GM19043 (cell line): ENCODE data around the gene GMEB1.
A peak's percentile ranks its signal among the peaks of the same experiment; 100 is the strongest.
"Not testable (repeated sequence)": the region's sequence is repeated elsewhere in the genome, so short reads cannot be mapped to it uniquely, and the experiment has no call there.

Experiments used
- ATAC-seq: cut with Tn5 transposase; IDR thresholded peaks from one replicate; pipeline ENCODE4 v1.9.1; 2021; ENCODE audit warnings: low read depth; ENCODE audit not compliant: unreplicated experiment

Gene GMEB1

DNA sequence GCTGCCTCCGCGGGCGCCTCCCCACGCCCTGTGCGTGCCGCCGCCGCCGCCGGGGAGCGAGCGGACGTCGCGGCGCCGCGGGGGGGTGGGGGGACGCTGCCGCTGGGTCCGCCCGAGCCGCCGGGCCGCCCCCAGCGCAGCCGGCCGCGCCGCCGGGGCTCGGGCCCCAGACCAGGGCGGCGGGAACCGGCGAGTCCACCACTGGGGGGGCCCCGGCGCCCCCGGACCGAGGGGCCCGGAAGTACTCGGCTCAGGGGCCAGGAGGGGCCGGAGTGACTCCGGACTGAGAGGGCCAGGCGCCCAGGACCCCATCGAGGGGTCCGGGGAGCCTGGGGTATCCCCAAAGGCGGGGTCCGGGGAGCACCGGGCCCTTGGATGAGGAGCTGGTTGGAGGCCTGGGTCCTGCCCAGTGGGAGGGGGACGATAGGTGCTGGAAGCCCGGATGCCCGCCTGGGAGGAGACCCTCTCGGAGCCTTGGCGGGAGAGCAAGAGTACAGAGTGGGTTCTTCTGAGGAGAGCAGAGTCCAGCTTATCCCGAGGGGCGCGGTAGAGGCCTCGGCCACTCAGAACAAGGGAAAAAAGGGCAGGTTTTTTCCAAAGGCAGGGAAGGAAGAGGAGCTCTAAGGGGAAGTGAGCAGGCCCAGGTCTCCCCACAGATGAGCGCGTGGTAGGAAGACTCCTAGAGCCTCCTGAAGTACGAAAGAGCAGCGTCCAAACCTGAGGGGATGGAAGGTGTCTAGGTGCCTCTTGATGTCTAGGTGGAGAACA lies 556 bp downstream of the GMEB1 start:
- peak; percentile 29 for ATAC-seq

DNA sequence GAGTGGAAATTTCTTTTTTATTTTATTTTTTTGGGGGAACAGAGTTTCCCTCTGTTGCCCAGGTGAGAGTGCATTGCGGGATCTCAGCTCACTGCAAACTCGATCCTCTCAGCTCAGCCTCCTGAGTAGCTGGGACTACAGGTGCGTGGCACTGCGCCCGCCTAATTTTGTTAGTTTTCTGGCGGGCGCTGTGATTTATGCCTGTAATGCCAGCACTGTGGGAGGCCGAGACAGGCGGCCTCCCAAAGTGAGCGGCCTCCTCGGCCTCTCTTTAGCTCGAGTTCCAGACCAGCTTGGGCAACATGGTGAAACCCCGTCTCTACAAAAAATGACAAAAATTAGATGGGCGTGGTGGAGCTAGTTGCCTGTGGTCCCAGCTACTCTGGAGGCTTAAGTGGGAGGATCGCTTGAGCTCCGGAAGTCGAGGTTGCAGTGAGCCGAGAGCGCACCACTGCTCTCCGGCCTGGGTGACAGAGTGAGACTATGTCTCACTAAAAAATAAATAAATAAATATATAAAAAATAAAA lies 2.7 kb downstream of the GMEB1 start:
- no peak for ATAC-seq

DNA sequence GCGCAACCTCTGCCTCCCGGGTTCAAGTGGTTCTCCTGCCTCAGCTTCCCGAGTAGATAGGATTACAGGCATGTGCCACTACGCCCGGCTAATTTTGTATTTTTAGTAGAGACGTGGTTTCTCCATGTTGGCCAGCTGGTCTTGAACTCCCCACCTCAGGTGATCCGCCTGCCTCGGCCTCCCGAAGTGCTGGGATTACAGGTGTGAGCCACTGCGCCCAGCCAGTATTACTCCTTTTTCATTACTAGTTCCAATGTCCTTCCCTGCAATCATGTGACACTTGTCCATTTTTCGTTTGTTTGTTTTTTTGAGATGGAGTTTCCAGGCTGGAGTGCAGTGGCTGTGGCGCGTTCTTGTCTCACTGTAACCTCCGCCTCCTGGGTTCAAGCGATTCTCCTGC lies 4.4 kb downstream of the GMEB1 start:
- ATAC-seq, result not testable (repeated sequence)

DNA sequence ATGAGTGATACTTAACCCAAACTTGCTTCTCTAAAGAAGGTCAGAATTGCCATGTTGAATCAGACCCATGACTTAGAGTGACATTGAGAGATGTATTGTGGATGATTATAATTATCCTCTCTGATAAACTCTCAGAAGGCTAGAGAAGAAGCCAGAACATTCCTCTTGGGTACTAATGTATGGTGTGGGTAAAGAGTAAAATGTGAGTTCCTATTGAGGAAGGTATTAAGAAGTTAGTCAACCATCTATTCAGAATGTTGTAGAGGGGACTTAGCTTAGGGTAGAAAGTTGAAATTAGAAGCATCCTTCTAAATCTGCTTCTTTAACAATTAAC lies 7.3 kb downstream of the GMEB1 start:
- ATAC-seq, result no peak

DNA sequence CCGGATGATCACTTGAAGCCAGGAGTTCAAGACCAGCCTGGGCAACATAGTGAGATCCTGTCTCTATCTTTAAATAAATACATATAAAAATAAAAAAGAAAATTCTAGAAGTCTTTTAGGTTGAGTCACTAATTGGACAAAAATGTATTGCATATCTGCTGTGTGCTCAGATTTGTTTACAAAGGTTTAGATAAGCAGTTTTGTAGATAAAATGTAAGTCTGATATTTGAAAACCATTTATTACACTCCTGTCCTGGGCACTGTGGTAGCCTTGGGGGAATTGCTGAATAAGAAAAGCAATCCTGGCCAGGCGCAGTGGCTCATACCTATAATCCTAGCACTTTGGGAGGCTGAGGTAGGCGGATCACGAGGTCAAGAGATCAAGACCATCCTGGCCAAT lies 11.6 kb downstream of the GMEB1 start:
- no peak for ATAC-seq

DNA sequence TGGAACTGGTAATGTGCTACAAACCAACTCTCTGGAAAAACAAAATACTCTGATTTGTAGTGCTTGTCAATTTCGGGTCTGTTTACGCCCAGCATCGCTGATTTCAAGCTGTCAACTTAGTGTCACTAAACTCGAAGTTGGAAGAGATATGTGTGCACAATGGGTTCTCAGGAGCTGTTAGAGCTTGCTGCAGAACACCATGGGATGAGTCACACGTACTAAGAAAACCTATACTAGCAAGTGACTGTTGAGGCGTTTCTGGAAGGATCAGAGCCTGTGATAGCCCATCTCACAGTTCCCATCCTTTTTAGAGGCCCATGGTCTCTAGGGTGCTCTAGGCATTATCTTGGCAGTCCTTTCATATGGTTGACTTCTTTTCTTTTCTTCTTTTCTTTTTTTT lies 14.3 kb downstream of the GMEB1 start:
- ATAC-seq, result no peak

DNA sequence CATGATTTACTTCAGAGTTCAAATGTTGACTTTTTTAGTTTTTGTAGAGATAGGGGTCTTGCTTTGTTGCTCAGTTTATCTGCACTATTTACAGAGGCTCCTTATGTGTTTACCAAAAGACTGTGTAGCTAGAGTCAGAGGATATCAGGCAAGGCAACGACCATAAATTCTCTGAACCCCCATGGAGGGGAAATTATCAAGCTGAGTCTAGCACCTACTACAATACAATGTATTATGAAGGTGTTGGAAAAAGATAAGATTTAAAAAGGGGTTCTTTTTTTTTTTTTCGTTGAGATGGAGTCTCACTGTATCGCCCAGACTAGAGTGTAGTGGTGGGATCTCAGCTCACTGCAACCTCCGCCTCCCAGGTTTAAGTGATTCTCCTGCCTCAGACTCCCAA lies 16.4 kb downstream of the GMEB1 start:
- no peak for ATAC-seq

DNA sequence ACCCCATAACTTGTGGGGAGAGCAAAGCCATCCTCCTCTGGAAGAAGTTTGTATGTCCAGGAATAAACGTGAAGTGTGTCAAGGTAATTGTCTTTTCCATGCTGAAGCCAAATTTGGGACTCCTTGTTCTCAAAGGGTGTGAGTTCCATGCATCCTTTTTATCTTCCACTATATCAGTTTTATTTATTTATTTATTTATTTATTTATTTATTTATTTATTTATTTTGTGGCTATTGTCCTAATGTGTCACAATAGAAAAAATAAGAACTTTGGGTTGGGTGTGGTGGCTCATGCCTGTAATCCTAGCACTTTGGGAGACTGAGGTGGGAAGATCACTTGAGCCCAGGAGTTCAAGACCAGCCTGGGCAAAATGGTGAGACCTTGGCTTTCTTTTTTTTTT lies 23.0 kb downstream of the GMEB1 start:
- ATAC-seq, result not testable (repeated sequence)

DNA sequence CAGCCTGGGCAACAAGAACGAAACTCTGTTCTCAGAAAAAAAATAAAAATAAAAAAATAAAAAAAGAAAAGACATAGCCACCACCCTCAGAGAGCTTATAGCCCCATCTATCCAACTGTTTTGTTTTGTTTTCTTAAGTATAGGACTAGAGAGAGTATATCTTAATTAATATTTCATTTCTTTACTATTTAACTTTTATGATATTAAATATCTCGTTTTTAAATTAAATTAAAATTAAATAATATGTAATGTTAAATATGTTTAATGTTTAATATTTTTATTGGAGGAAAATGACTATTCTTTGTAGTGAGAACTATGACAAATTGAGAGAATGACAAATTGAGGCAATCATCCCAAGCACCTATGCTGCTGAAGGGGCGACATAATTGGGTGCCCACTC lies 35.0 kb downstream of the GMEB1 start:
- ATAC-seq, result no peak

DNA sequence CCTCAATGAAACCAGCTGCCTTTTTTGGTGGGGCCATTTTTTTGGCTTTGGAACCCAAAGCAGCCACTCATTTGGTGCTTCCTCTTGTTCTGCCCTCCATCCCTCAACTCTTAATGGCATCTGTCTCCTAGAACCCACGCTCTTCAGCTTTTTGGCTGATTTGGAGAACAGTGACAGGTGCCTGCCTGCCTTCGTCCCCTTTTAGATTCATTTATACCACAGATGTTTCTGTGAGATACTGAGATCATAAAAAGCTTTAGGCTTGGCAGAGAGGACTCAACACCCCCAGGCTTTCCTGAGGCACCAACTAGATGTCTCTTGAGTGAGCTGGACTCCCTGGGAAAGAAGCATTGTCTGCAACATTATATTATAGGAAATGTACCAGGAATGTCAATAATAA lies 47.8 kb downstream of the GMEB1 start:
- no peak for ATAC-seq

DNA sequence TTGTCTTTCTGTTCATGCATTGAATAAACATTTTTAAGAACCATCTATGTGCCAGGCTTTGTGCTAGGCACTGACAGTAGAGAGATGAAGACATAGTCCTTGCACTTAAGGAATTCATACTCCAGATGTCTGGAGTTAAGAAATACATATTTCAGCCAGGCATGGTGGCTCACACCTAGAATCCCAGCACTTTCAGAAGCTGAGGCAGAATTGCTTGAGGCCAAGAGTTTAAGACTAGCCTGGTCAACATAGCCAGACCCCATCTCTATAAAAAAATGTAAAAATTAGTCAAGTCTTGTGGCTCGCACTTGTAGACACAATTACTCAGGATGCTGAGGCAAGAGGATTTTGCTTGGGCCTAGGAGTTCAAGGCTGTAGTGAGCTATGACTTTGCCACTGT lies 49.6 kb downstream of the GMEB1 start:
- ATAC-seq, result no peak

DNA sequence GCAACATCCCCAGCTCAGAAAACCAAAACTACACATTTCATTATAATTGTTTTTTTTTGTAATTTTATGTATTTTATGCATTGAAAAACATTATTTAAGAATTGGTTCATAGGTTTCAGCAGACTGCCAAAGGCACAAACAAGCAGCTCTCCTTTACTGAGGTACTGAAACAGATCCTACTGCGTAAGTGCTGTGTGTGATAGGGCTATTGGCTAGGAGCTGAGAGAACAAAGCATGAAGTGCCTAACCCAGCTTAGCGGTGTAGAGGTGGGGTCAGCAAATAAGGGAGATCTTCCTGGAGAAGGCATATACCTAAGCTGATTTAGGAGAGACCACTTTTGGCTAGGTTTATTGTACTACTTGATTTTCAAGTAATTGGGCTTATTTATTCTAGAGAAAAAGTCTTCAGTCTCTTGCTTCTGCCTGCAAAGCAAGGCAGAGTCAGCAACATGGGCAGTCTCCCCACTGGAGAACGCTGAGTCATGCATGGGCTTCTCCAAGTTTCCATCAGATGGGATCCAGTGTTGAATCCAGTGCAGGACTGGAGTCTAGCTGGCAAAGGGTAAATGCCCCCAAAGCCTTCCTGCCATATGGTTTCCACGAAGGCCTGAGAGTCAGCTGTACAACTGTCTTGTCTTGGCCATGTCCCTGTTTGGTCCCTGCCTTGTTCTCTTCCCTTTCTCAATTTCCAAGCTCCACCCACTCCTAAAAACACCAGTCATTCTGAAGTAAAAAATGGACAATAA lies 50.2 kb downstream of the GMEB1 start:
- no peak for ATAC-seq

DNA sequence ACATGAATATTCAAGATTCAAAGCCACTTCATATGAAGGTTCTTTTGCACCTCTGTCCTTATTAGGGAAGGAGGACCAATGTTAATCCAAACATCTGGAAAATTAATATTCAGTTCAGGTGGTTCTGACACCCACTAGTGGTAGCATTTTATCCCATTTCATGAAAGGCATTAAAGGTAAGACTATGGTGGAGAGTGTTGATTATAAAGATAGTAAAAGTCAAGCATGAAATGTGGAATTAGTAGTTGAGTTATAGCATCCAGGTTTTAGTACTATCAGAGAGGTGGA lies 50.7 kb downstream of the GMEB1 start:
- ATAC-seq, result no peak

DNA sequence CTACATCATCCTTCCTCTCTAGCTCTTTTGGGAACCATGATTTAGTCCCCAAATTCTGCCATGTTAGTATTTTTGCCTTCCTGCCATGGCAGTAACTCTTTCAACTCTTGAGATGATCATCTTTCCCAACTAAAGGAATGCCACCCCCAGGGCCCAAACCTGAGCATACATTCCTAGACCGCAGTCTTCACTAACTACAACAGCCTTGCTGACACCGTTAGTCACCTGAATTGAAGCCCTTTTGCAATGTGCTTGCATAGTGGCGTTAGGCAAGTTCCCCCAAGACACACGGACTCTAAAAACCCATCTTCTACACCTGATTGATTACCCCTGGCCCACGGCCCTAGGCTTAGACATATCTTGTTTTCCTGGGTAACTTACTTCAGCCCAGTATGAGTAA lies 51.8 kb downstream of the GMEB1 start:
- ATAC-seq, result no peak

DNA sequence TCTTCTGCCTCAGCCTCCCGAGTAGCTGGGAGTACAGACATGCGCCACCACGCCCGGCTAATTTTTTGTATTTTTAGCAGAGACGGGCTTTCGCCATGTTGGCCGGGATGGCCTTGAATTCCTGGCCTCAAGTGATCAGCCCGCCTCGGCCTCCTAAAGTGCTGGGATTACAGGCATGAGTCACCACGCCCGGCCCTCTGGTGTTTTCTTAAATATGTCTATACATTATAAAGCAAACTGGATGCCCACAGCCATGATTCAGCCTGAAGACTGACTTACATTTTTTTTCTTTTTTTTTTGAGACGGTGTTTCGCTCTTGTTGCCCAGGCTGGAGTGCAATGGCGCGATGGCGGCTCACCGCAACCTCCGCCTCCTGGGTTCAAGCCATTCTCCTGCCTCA lies 53.3 kb downstream of the GMEB1 start:
- not testable (repeated sequence) for ATAC-seq

DNA sequence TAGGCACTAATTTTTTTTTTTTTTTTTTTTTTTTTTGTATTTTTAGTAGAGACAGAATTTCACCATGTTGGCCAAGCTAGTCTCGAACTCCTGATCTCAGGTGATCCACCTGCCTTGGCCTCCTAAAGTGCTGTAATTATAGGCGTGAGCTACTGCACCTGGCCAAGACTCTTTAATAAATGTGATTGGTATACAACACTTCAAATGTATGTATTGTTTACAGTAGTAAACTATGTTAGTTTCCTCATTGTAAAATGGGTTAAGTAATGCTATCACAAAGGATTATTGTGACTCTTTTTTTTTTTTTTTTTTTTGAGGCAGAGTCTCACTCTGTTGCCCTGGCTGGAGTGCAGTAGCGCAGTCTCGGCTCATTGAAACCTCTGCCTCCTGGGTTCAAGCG lies 56.8 kb downstream of the GMEB1 start:
- ATAC-seq, result not testable (repeated sequence)

DNA sequence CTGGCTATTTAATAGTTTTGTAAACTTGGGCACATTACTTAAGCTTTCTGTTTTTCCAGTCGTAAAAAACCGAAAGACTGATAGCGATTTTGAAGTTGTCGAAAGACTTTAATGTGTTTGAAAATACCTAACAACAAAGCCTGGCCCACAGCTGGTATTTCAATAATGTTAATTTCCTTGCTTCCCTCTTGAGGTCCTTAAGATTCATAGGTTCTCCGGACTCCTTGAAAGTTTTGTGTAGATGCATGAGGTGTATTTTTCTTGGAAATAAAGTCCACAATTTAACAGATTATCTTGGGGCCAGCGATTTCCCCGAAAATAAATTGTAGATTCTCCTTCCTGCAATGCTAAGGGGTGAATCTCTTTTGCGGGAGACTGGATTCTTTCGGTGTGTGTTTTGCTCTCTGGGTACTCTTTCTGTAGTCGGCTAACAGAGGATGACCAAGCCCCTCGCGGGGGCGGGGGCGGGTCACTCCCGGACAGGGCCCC lies 67.4 kb downstream of the GMEB1 start:
- ATAC-seq, result no peak

DNA sequence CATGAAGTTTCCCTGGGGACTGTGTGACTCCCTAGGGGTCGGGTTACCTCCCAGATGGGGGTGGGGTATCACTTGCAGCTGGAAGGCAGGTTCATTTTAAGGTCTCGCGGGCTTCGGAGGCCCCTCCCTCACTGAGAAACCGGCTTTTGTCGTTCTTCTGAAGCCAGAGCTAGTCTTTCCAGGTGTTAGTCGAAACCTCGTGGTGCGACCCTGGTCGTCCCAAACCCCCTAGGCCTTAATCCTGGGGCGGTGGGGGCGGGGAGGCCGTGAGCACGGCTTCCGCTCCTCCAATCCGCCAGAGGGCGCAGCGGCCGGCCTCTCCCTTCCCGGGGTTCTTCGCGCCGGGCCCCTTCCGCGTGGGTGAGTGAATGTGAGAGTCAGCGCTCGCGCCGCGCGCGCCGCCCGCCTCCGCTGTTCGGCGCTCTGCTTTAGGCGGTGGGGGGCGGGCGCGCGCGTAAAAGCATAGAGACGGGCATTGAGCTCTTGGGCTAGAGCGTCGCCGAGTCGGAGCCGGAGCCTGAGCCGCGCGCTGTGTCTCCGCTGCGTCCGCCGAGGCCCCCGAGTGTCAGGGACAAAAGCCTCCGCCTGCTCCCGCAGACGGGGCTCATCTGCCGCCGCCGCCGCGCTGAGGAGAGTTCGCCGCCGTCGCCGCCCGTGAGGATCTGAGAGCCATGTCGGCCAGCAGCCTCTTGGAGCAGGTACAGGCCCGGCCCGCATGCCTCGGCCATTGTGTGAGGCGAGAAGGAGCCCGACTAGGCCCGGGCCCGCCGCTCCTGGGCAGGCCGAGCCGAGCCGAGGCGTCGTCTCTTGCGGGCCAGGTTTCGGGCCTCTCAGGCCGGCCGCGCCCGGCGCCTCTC lies 68.1 kb downstream of the GMEB1 start, which contains the start of gene YTHDF2:
TSS of gene YTHDF2 (plus strand) at position 491 of the 857 bp plus-strand sequence. CDS start at position 672, 181 bp downstream.
- ATAC-seq, result peak; percentile 86

DNA sequence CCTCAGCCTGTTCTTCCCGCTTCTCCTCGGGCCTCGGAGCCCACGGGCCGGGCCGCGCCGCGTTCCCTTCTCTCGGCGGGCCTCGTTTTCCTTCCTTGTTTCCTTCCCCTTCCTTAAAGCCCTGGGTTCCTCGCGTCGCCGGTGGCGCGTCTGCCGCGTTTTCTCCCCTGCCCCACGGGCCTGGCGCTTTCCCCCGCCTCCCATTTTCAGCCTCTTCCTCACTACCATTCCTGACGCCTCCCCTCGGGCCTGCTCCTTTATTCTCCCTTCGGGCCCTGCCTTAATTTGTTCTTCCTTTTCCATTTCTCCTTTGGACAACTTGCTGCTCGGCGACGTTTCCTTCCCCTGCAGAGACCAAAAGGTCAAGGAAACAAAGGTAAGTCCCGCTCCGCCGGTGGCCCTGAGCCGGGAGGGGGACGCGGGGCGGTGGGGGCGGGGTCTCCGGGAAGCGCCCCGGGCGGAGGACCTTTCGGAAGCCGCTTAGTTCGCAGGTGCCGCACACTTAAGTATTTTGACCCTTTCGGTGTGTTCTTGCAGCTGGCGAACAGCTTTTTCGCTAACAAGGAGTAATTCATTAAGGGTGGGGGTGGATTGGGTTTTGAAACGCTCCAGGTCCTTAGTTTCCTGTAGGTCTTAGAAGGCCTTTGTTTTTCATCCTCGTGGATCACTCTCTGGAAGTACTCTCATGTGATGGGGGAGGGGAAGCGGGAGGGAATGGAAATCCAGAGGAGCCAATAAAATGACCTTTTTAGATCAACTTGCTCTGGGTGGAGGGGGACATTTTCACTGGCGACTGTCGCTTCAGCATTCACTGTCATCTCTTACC lies 68.9 kb downstream of the GMEB1 start:
- no peak for ATAC-seq

DNA sequence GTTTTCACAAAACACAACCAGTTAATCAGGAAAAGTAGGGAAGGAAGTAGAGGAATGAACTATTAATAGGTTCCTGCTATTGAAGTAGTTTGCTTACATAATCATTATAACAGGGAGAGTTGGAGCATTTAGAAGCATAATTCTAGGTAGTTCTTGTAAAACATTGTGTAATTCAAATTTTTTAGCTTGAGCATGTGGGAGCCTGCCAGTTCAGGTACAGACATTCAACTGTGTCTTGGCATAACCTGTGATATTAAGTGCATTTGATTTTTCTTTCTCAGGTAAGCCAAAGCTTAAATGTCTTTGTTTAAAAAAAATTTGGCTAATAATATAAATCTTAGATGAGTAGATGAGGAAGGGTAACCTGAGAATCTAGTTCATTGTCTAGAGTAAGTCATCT lies 71.5 kb downstream of the GMEB1 start:
- no peak for ATAC-seq
